Liver (tissue), 9 donors: ENCODE results near the gene NLGN3. TPM values are rescaled to one million over a fixed set of nuclear protein-coding genes. Genes with fewer than 3 reads are reported as not detected.

Experiments used
- DNase-seq: peaks from one replicate; pipeline ENCODE4 v3.0.0-alpha.2; 2017; ENCODE audit warnings: low spot score
- H3K27ac ChIP-seq, 2 donors: one replicate each; pipeline ENCODE4 v1.7.0; 2013; ENCODE audit warnings: inconsistent platforms in 2 of 2, low read length in 2 of 2, control low read depth in 1 of 2, low read depth in 1 of 2, mild to moderate bottlenecking in 1 of 2
- H3K27me3 ChIP-seq, 4 donors: one replicate each; pipeline versions ENCODE4 v1.6.1 to v1.7.0; 2013; ENCODE audit warnings: low read length in 3 of 4, inconsistent platforms in 1 of 4, mild to moderate bottlenecking in 1 of 4, moderate library complexity in 1 of 4; ENCODE audit not compliant: control insufficient read depth in 4 of 4, insufficient read depth in 4 of 4
- H3K36me3 ChIP-seq, 4 donors: one replicate each; pipeline versions ENCODE4 v1.6.1 to v1.7.0; 2013; ENCODE audit warnings: low read length in 3 of 4, mild to moderate bottlenecking in 3 of 4, low read depth in 1 of 4, moderate library complexity in 1 of 4; ENCODE audit not compliant: control insufficient read depth in 4 of 4, insufficient read depth in 3 of 4
- H3K4me1 ChIP-seq, 4 donors: one replicate each; pipeline versions ENCODE4 v1.6.1 to v1.7.0; 2013; ENCODE audit warnings: low read length in 3 of 4, mild to moderate bottlenecking in 3 of 4, moderate library complexity in 1 of 4; ENCODE audit not compliant: control insufficient read depth in 4 of 4, insufficient read depth in 4 of 4
- H3K4me3 ChIP-seq, 3 donors: one replicate each; pipeline versions ENCODE4 v1.6.1 to v1.7.0; 2013; ENCODE audit warnings: low read length in 3 of 3, control low read depth in 1 of 3, low read depth in 1 of 3, mild to moderate bottlenecking in 1 of 3
- H3K9ac ChIP-seq, 2 donors: one replicate each; pipeline ENCODE4 v1.7.0; 2013; ENCODE audit warnings: low read length in 2 of 2, mild to moderate bottlenecking in 2 of 2, moderate library complexity in 2 of 2, control low read depth in 1 of 2, low read depth in 1 of 2
- H3K9me3 ChIP-seq, 4 donors: one replicate each; pipeline versions ENCODE4 v1.6.1 to v1.7.0; 2013; ENCODE audit warnings: low read length in 3 of 4; ENCODE audit not compliant: control insufficient read depth in 4 of 4
- EGR1 ChIP-seq, 2 donors: IDR thresholded peaks; 2 replicates each; pipeline ENCODE4 v1.6.1; 2016 to 2018; ENCODE audit warnings: antibody characterized with exemption in 2 of 2, low read depth in 2 of 2
- FOXA2 ChIP-seq: IDR thresholded peaks from 2 replicates; pipeline ENCODE4 v1.6.1; 2016; ENCODE audit warnings: antibody characterized with exemption
- HNF4A ChIP-seq, 2 donors: conservative IDR thresholded peaks; 2 replicates each; pipeline ENCODE4 v1.6.1; 2016; ENCODE audit warnings: antibody characterized with exemption in 2 of 2, mild to moderate bottlenecking in 2 of 2
- JUND ChIP-seq, 2 donors: IDR thresholded peaks; 2 replicates each; pipeline ENCODE4 v1.6.1; 2016; ENCODE audit warnings: antibody characterized with exemption in 2 of 2
- NR2F2 ChIP-seq: IDR thresholded peaks from 2 replicates; pipeline ENCODE4 v1.6.1; 2016; ENCODE audit warnings: antibody characterized with exemption
- RAD21 ChIP-seq, 2 donors: IDR thresholded peaks; 2 replicates each; pipeline ENCODE4 v1.6.1; 2016; ENCODE audit warnings: antibody characterized with exemption in 2 of 2, mild to moderate bottlenecking in 2 of 2
- RXRA ChIP-seq, 2 donors: IDR thresholded peaks; 2 replicates each; pipeline ENCODE4 v1.6.1; 2017 to 2018; ENCODE audit warnings: antibody characterized with exemption in 2 of 2, mild to moderate bottlenecking in 1 of 2
- YY1 ChIP-seq: IDR thresholded peaks from 2 replicates; pipeline ENCODE4 v1.6.1; 2016; ENCODE audit warnings: antibody characterized with exemption, mild to moderate bottlenecking
- WGBS: extraction: QIAGEN DNeasy Blood & Tissue Kit; methylation state at CpG from one replicate; pipeline ENCODE4 v1.1.7; 2013; 5-methylcytosine and 5-hydroxymethylcytosine counted together
- polyA plus RNA-seq, 2 donors: library from polyadenylated mRNA; stranded (reverse) in 1 of 2; unstranded in 1 of 2; fragments of 200-250 nt in 1 of 2; fragments of >200 nt in 1 of 2; fragmentation: Nextera tagmentation in 1 of 2; extraction: Ambion mirVana in 1 of 2; gene quantifications; one replicate each; pipeline versions ENCODE4 v1.2.1 to v1.2.3, GENCODE V29; 2013 to 2015
- total RNA-seq, 2 donors: library from RNA; depleted of rRNA; stranded (reverse); fragments of >200 nt; gene quantifications; one replicate each; pipeline ENCODE4 v1.2.3, GENCODE V29; 2014
- TF ChIP-seq, protein P1 (sequence below): IDR thresholded peaks from 2 replicates; pipeline ENCODE4 v1.6.1; 2016; ENCODE audit warnings: antibody characterized with exemption
- TF ChIP-seq, protein P2 (sequence below): IDR thresholded peaks from 2 replicates; pipeline ENCODE4 v1.6.1; 2016; ENCODE audit warnings: antibody characterized with exemption
- TF ChIP-seq, protein P3 (sequence below): fragments of 150-350 bp; IDR thresholded peaks from 2 replicates; pipeline ENCODE4 v1.5.1; 2017; ENCODE audit warnings: improper control_type of control experiment, low read depth, low read length; ENCODE audit not compliant: missing input control
- TF ChIP-seq, protein P4 (sequence below): IDR thresholded peaks from 2 replicates; pipeline ENCODE4 v1.6.1; 2016; ENCODE audit warnings: antibody characterized with exemption, mild to moderate bottlenecking
- donor health status: healthy.
- donor health status: healthy.
- donor health status: healthy.
- donor health status: healthy.
- donor health status: healthy.

NLGN3 gene
- total and polyA plus RNA-seq, 4 donors = 0.11 to 0.23 (median 0.15) TPM

DNA sequence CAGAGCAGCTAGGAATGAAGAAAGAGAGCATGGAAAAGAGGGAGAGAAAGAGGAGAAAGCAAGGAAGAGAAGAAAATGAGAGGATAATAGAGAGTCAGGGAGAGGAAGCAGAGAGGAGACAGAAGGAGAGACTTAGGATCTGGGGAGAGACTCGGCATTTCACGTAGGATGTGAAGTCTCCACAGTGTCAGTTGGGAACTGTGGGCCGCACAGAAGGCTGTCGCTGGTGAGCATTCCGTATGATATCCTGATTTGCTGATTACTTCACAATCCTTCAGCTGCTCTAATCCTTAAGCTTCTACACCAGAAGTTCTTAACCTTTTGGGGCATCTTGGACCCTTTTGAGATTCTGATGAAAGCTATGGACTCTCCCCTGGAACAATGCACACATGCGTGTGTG lies 14.0 kb downstream of the NLGN3 start:
- H3K36me3 ChIP-seq = no peaks in the 10 kb centered on the region
- H3K27me3 ChIP-seq = no peaks in the 10 kb centered on the region
- H3K9ac ChIP-seq = no peak overlapping the region
- WGBS = 95% methylated on average over 6 of the region's 6 CpGs
- H3K4me1 ChIP-seq = no peaks in the 10 kb centered on the region
- H3K9me3 ChIP-seq = no peaks in the 10 kb centered on the region
- no peak overlapping the region for H3K4me3 ChIP-seq
- TF ChIP-seq, protein P1, sequence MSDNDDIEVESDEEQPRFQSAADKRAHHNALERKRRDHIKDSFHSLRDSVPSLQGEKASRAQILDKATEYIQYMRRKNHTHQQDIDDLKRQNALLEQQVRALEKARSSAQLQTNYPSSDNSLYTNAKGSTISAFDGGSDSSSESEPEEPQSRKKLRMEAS = no peak
- TF ChIP-seq, protein P2, sequence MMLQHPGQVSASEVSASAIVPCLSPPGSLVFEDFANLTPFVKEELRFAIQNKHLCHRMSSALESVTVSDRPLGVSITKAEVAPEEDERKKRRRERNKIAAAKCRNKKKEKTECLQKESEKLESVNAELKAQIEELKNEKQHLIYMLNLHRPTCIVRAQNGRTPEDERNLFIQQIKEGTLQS = no peak
- H3K27ac ChIP-seq = no peak overlapping the region
- DNase-seq = no peak

DNA sequence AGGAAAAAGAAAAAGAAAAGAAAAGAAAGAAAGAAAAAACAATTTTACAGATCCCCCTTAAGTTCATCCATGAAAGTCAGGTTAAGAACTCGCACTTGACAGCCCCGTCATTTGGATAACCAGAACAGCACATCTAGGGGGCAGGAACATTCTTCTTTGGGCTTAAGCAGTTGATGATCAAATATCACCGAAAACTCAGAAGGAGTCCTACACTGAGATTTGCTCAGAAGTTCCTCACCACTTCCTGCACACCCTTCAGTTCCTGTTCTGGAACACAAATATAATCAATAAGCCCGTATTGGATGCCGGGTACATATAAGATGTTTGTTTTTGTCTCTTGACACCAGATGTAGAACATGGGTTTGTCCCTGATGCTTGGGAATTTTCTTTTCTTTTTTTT lies 14.7 kb downstream of the NLGN3 start:
- no peak for DNase-seq
- Histone ChIP-seq H3K4me3 (no peak overlapping the region), H3K4me1 (no peaks in the 10 kb centered on the region), H3K27ac (no peak overlapping the region), H3K9ac (no peak overlapping the region), H3K9me3 (no peaks in the 10 kb centered on the region), H3K36me3 (no peaks in the 10 kb centered on the region), H3K27me3 (no peaks in the 10 kb centered on the region)
- 79% methylated on average over 5 of the region's 5 CpGs for WGBS
- TF ChIP-seq, protein P3, sequence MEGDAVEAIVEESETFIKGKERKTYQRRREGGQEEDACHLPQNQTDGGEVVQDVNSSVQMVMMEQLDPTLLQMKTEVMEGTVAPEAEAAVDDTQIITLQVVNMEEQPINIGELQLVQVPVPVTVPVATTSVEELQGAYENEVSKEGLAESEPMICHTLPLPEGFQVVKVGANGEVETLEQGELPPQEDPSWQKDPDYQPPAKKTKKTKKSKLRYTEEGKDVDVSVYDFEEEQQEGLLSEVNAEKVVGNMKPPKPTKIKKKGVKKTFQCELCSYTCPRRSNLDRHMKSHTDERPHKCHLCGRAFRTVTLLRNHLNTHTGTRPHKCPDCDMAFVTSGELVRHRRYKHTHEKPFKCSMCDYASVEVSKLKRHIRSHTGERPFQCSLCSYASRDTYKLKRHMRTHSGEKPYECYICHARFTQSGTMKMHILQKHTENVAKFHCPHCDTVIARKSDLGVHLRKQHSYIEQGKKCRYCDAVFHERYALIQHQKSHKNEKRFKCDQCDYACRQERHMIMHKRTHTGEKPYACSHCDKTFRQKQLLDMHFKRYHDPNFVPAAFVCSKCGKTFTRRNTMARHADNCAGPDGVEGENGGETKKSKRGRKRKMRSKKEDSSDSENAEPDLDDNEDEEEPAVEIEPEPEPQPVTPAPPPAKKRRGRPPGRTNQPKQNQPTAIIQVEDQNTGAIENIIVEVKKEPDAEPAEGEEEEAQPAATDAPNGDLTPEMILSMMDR = no peak
- TF ChIP-seq NR2F2 = no peak
- TF ChIP-seq HNF4A (conservative IDR thresholded peaks at IDR 0.05) = no peak
- TF ChIP-seq FOXA2 = no peak
- no peak for TF ChIP-seq YY1
- no peak for TF ChIP-seq RXRA (IDR thresholded peaks at IDR 0.05)
- TF ChIP-seq, protein P2 = no peak
- TF ChIP-seq RAD21 (IDR thresholded peaks at IDR 0.05) = no peak
- TF ChIP-seq JUND (IDR thresholded peaks at IDR 0.05) = no peak
- TF ChIP-seq, protein P1 = no peak
- no peak for TF ChIP-seq EGR1 (IDR thresholded peaks at IDR 0.05; ENCODE audit: low read depth in 2 of 2)
- TF ChIP-seq, protein P4, sequence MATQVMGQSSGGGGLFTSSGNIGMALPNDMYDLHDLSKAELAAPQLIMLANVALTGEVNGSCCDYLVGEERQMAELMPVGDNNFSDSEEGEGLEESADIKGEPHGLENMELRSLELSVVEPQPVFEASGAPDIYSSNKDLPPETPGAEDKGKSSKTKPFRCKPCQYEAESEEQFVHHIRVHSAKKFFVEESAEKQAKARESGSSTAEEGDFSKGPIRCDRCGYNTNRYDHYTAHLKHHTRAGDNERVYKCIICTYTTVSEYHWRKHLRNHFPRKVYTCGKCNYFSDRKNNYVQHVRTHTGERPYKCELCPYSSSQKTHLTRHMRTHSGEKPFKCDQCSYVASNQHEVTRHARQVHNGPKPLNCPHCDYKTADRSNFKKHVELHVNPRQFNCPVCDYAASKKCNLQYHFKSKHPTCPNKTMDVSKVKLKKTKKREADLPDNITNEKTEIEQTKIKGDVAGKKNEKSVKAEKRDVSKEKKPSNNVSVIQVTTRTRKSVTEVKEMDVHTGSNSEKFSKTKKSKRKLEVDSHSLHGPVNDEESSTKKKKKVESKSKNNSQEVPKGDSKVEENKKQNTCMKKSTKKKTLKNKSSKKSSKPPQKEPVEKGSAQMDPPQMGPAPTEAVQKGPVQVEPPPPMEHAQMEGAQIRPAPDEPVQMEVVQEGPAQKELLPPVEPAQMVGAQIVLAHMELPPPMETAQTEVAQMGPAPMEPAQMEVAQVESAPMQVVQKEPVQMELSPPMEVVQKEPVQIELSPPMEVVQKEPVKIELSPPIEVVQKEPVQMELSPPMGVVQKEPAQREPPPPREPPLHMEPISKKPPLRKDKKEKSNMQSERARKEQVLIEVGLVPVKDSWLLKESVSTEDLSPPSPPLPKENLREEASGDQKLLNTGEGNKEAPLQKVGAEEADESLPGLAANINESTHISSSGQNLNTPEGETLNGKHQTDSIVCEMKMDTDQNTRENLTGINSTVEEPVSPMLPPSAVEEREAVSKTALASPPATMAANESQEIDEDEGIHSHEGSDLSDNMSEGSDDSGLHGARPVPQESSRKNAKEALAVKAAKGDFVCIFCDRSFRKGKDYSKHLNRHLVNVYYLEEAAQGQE = no peak
